EL (cell line): Measurements from ENCODE around the gene FERMT2.
A peak's percentile ranks its signal among the peaks of the same experiment; 100 is the strongest.

Experiments used
- DNase-seq: peaks from one replicate; pipeline ENCODE4 v3.0.0-alpha.2; 2016

Gene FERMT2

DNA sequence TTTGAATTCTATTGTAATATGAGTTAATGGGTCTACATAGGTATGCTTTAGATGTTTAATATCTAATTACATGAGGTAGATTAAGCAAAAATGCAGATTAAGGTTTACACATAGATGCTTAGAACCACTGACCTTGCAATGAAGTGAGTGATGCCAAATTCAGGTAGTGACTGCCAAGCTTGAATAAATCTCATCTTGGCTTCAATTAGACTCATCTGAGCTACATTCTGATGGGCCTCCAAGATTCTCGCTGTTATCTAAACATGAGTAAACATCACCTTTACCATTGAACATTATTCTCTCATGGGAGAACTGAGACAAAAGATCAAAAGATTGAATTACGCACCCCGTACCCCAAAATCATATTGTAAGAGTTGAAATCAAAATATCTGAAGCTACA, 90.6 kb downstream of the FERMT2 start:
- DNase-seq: no peak

DNA sequence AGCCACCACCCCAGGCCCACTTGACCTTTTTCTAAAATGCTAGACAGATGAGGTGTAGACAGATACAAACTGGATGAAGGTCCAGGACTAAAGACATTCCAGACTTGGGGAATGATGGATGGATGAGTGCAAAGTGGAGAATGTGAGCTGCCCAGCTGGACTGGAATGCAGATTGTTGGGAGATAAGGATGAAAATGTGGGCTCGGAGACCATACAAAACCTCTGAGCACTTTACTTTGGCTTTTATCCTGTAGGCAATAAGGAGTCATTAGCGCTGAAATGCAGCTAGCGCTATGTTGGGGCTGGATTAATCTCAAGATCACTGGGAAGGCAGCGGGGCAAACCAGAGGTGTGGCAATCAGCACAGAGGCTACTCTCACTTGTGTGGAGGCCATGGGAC, 94.7 kb downstream of the FERMT2 start:
- peak; percentile 51 for DNase-seq

DNA sequence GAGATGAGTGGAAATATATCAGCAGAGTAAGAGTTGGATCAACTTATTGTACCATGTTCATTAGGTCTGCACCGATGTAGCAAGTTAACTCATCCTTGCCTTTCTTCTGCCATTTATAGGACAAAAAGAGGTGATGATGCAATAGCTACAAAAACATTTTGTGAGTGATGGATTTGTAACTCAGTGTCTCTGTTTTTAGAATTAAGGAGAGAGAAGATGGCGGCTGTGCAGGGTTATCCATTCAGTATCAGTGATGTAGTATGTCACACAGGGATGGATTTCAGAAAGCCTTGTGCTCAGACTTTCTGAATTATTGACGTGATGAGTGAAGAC, 97.4 kb downstream of the FERMT2 start:
- no peak for DNase-seq

DNA sequence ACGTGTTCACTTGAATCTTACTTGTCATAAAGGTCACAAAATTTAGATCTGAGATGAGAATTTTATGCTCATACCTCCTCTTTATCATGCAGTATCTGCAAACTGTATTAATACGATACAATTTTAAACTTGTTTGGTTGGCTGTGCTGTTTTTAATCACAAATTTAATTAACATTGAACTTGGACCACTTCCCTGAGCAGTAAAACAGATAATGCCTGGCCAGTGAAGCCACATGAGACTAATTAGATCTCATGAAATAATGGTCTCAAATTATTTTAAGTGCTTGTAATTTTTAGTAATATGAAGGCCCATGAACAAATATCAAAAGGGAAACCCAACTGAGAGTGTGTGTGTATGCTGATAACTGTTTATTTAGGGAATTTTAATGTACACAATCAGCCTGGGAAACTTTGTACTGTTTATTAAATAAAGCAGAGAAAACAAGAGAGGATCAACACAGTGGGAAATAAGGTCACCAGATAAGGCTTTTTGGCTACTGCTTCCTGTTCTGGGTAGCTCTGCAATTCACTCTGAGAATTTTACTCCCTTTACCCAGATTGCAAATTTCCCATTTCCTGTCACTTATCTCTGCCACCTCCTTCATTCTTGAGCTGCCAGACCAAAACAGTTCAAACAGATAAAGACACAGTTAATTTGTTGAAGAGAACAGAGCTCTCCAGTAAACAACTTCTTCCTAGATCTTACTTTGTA, 97.9 kb downstream of the FERMT2 start:
- DNase-seq: no peak

DNA sequence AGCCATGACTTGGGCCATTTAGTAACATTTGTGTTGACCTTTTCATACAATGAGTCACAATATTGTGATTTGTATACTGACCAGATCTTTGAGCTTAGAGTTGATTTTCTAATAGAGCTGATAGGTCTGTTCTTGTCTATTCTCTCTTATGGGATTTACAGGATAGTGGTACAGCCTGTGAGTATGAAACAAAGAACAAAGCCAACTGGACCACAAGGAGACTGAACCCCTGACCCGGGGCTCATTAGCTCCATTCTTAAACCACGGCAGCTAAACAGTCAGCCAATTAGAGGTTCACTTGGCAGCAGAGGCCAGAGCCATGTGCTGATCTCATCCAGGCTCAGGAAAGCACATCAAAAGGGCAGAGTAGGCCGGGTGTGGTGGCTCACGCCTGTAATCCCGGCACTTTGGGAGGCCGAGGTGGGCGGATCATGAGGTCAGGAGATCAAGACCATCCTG, 100.4 kb downstream of the FERMT2 start:
- peak; percentile 36 for DNase-seq

DNA sequence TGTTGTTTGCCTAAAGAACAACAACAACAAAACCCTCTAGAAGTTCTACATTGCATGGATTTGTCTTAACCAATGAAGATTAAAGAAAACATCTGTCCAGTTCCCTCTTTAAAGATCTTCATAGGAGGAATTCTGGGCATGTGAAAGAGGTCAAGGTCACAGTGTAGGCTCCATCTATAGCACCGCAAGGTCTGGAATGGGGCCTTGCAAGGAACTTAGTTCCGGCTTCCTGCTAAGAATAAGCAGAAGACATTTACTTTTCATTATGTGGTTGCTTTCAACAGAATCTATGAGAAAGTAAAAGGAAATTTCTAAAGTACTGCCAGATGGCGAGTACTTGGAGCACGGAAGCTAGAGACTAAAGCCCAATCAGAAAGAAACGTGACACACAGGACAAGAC, 102.2 kb downstream of the FERMT2 start:
- DNase-seq: no peak

DNA sequence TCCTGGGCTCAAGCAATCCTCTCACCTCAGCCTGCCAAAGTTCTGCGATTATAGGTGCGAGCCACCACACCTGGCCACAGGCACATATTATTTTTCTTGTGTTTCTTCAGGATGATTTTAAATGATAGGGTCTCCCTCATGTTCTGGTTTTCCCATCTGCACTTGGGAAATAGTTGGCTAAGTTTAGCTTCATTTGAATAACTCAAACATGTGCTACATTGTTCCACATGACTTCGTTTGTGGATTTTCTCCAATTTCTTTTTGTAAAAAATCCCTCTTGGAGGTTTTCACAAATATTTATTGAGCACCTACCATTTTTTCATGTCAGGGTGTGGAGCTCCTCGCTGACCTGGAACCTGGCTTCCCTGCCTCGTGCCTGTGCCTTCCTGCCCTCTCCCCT, 104.3 kb downstream of the FERMT2 start:
- DNase-seq: no peak

DNA sequence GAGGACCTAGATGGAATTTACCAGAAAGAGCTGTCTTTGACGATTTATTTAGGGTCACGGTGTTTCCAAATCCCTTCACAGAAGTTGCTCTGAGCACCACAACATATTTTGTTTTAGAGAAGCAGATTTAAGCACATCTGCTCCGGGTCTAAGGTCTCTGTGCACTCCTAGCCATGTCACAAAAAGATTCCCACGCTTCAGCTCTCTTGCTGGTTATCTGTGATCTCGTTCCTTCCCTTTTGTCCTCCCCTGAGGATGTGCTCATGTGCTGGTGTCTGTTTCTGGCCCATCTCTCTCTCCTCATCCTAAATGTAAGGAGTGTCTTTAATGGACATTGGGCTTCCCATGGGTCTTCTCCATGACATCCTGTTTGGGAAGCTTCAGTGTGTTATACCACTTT, 105.8 kb downstream of the FERMT2 start:
- DNase-seq: no peak

DNA sequence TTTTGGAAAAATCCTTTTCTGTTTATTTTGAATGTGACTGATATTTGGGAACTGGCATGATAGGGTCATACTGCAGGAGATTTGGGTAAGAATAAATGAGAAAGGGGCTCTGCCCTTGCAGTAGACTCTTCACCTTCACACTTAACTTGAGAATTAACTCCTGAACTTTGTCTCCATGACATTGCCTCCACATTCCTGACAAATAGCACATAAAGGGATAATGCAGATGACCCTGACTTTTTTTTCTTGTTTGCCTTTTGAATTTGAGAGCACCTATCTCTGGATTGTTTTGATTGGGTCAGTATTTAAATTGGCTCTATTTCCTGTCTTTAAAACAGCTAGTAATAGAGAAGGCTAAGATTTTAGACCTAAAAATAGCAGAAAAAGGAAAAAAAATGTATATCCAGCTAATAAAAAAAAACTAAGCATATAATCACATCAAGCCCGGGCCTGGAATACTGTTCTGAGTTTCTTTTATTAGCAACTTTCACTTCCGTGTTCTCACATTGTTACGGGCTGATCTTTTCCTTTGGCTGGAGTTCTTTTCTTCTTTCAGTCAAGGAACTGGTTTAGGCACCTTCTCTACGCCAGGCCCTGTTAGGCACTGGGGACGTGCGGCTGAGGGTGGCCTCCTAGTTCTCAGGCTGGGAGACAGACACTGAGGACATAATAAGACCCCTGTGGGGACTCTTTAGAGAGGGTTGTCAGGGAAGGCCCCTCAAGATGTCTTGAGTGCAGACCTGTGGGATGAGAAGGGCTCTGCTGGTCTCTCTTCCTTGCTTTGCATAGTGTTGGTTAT, 106.4 kb downstream of the FERMT2 start:
- DNase-seq: peak; percentile 19

DNA sequence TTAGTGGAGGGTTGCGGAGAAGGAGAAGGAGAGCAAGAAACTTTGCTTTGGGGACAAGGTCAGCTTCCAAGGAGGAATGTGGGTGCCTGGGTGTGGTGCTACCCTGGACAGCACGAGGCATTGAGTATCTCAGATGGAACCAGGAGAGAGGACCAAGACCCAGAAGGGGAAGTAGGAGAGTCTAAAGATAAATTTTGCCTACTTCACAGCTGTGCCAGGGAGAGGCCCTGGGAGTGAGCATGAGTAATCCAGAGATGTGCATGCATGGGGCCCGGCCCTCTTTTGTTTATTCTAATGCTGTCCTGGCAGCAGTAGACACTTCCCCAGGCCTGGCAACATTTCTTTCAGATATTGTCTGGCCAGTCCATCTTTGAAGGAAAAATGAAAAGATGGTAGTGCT, 110.0 kb downstream of the FERMT2 start:
- DNase-seq: peak; percentile 78

DNA sequence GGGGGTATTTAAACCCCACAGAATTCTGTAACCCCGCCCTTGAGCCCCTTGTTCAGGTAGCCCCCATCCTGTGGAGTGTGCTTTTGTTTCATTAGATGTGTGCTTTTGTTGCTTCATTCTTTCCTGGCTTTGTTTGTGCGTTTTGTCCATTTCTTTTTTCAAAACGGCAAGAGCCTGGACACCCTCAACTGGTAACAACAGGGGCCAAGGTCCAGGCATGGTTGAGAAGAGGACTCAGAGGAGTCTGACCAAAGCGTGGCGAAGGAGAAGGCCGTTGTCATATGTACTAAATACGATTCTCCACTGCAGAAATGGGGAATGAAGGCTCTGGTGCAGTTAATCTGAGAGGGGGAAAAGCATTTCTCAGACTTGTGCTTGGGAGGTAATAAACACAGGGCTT, 113.4 kb downstream of the FERMT2 start:
- no peak for DNase-seq

DNA sequence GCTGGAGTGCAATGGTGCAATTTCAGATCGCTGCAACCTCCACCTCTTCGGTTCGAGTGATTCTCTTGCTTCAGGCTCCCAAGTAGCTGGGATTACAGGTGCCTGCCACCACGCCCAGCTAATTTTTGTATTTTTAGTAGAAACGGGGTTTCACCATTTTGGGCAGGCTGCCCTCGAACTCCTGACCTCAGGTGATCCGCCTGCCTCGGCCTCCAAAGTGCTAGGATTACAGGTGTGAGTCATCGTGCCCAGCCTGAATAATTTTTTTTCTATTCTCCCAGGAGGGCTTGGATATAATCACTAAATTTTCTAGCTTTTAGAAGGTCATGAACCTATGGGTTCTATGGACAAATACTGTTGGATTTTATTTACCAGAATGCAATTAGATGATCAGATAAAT, 114.8 kb downstream of the FERMT2 start:
- DNase-seq: no peak

DNA sequence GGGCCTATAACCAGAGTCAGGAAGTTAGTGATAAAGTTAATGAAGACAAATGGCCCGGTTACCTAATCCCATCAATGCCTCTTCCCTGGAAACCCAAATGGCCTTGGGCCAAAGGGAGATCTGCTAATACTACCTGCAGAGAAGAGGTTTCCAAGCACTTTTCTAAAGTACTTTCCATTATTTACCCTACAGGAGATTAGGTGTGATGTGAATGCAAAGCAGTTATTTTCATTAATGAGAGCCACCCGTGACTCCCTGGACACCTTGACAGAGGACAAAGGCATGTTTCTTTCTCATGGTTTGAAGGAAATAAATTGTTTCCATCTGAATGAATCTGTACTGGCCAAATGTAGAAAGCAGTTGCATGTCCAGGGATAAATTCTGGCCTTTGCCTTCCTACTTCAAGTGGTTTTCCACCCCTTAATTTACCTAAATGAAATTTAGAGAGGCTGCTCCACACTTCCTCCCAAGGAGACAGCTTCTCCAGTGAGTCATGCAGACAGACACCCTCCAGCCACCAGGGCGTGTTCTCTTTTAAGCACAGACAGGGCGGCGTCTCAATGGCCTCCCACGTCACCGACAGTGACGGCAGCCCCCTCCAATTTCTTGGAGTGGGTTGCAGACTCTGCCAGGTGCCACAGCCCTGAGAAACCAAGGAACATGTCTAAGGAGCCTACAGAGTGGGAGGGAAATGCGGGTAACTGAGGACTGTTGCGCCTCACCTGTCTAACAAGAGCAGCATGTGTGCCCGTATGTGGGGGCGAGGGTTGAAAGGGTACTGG, 115.5 kb downstream of the FERMT2 start:
- peak; percentile 89 for DNase-seq

DNA sequence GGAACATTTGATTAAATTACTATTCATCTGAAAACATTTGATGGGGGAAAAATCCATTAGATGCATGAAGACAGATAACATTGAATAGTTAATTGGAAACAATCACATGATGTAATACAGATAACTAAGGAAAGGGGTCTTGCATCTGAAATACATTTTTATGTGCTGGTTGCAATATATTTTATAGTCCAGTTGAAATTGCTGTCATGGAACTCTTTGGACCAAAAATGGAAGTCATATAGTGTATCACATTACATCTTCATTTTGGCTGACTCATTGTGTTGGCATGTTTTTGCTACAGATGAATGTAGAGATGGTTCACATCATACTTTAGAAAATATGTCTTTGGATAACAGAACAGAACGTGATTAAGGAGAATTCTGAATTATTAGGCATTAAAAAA, 116.4 kb downstream of the FERMT2 start:
- DNase-seq: peak; percentile 95

DNA sequence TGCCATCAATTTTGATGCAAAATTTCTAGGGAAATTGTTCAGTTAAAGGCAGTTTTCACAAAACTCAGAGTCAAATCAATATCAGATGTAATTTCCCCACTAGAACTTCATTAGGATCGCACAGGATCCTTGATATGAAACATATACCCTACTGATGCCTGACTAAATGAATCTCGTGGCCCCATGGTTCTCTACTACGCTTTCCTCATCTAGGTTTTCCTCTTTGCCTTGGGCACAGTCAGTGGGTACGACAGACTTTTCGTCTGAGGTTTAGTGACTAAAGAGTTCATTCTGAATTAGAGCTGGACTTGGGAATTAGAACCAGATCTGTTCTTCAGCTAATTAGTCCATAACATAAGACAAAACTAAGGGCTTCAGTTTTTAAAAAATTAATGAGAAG, 117.0 kb downstream of the FERMT2 start:
- peak; percentile 16 for DNase-seq

DNA sequence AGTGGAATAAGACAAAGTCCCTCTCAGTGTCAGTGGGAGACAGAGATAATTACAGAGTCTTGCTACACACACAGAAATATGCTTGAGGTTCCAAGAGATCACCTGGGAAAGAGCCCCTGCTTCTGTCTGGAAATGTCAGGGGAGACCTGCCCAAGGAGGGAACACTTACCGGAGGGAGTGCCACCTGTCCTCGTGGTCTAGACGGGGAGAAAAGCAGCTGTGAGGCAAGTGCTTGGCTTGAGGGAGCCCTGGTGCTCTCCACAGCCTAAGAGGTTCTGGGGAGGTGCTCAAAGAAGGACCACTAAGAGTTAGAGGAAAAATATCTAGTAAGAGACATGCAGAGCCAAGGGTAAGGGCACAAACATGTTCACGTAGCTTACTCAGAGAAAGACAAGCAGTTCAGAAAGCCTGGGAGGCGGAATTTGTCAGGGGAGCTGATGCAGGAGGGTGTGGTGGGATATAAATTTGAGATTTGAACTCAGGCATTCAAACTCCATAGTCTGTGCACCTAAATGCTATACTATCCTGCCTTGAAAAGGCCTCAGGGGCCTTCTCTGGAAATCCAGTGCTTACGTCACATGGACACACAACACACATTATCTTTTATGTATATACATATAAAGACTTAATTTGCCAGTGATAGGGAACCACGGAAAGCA, 121.2 kb downstream of the FERMT2 start:
- no peak for DNase-seq

DNA sequence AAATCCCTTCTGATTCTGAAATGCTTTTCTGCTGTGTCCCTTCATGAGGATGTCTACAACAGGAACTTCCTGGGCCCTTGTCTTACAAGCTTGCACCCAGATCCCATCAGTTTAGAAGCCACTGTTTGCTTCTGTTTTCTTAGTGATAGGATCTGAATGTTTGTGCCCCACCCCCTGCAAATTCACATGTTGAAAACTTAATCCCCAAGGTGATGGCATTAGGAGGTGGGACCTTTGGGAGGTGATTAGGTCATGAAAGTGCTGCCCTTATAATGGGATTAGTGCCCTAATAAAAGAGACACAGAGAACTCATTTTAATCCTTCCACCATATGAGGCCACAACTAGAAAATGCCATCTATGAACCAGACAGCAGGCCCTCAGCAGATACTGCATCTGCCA, 123.4 kb downstream of the FERMT2 start:
- no peak for DNase-seq

DNA sequence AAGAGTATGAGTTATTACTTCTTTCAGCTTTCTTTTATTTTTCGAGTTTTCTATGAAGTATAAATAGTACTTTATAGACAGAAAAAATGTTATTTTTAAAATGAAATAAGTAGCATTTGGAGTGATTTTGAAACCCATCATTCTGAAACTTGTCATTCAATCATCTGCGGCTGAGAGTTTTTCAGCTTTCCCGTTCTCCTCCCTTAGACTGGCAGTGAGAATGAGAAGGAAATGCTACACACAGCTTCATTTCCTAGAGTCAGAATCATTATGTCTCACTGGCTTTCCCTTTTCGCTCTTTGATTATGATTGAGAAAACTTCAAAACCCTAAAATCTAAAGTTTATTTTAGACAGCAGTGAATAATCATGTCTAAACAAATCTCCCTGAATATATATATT, 125.8 kb downstream of the FERMT2 start:
- no peak for DNase-seq

DNA sequence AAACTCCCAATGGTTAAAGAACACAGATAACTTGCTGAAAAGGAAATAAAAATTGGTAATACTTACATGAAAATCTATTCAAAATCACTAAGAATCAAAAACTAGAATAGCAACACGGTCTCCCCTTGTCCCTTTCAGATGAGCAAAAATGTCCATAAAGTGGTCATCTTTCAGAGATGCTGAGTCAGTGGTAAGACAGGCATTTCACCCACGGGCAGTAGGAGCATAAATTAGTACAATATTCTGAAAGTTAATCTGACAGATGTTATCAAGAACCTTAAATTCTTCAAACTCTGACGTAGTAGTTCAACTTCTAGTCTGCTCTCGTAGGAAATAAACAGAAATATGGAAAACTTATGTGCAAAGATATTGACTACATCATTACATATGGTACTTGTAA, 126.4 kb downstream of the FERMT2 start:
- peak; percentile 65 for DNase-seq

DNA sequence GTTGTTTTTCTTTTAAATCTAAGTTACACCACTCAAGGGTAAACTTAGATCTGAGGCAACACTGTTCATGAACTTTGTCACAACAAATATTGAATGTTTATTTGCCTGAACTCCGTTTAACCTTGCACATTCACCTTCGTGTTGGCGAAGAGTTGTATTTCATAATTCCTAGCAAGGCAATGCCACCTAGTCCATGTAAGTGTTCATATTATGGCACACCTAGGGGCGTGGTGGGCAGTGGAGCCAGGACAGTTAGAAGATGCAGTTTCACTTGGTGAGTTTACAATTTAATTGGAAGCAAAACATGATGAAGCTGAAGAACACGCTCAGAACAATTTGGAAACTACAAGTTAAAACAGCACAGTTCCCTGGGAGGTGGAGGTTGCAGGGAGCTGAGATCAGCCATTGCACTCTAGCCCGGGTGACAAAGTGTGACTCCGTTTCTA, 129.0 kb downstream of the FERMT2 start:
- no peak for DNase-seq

DNA sequence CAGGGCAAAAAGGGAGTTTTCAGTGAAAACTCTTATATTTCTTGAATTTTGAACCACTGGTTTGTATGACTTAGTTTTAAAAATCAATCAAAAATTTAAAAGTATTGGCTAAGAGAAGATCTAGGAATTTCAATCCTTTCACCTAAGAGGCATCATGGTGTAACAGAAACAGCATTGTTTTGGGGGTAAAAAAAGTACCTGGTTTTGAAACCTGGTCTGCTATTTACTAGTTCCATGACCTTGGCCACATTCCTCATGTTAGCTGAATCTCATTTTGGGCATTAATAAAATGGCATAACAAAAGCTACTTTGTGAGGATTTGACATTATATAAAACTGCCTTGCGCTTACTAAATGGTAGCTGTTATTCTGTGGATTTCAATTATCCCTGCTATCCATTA, 142.7 kb downstream of the FERMT2 start:
- DNase-seq: no peak
